Endodermal cell (in vitro differentiated cells): Measurements from ENCODE around the gene HOXA9. TPM values are rescaled to one million over a fixed set of nuclear protein-coding genes. Genes with fewer than 3 reads are reported as not detected.

Source experiments
- DNase-seq: peaks from one replicate; pipeline ENCODE4 v3.0.0-alpha.2; 2017
- H3K27ac ChIP-seq: 2 replicates; pipeline ENCODE4 v1.5.1; 2013; ENCODE audit warnings: mild to moderate bottlenecking, low read depth, low read length, moderate library complexity
- H3K27me3 ChIP-seq: 2 replicates; pipeline ENCODE4 v1.6.1; 2013; ENCODE audit warnings: mild to moderate bottlenecking, low read length, moderate library complexity; ENCODE audit not compliant: insufficient read depth, control insufficient read depth, poor library complexity, severe bottlenecking
- H3K36me3 ChIP-seq: 2 replicates; pipeline ENCODE4 v1.7.0; 2013; ENCODE audit warnings: mild to moderate bottlenecking, low read length, moderate library complexity; ENCODE audit not compliant: control insufficient read depth, insufficient read depth
- H3K4me1 ChIP-seq: one replicate; pipeline ENCODE4 v1.7.0; 2013; ENCODE audit warnings: low read length; ENCODE audit not compliant: control insufficient read depth, insufficient read depth
- H3K4me3 ChIP-seq: 2 replicates; pipeline ENCODE4 v1.5.1; 2013; ENCODE audit warnings: mild to moderate bottlenecking, low read length, moderate library complexity
- H3K9ac ChIP-seq: 2 replicates; pipeline ENCODE4 v1.6.1; 2013; ENCODE audit warnings: mild to moderate bottlenecking, low read length, moderate library complexity; ENCODE audit not compliant: poor library complexity, severe bottlenecking; ENCODE audit errors: extremely low read depth
- H3K9me3 ChIP-seq: 2 replicates; pipeline ENCODE4 v1.6.1; 2013; ENCODE audit warnings: mild to moderate bottlenecking, low read length, moderate library complexity; ENCODE audit not compliant: control insufficient read depth
- H3K27ac Mint-ChIP-seq: 2 replicates; pipeline ENCODE4 v1.8.0; 2020; ENCODE audit warnings: mixed read lengths
- H3K27me3 Mint-ChIP-seq: 2 replicates; pipeline ENCODE4 v1.8.0; 2021; ENCODE audit warnings: mild to moderate bottlenecking, mixed read lengths; ENCODE audit not compliant: insufficient read depth
- H3K36me3 Mint-ChIP-seq: 2 replicates; pipeline ENCODE4 v1.8.0; 2020; ENCODE audit warnings: low read depth, mixed read lengths
- H3K4me1 Mint-ChIP-seq: 2 replicates; pipeline ENCODE4 v1.8.0; 2020; ENCODE audit warnings: mixed read lengths
- H3K4me3 Mint-ChIP-seq: 2 replicates; pipeline ENCODE4 v1.8.0; 2020; ENCODE audit warnings: mild to moderate bottlenecking, moderate library complexity, mixed read lengths
- H3K9me3 Mint-ChIP-seq: 2 replicates; pipeline ENCODE4 v1.8.0; 2020; ENCODE audit warnings: mild to moderate bottlenecking, mixed read lengths
- CTCF ChIP-seq: fragments of 200-600 bp; sonication (generic); conservative IDR thresholded peaks from 2 replicates; pipeline ENCODE4 v1.5.0; 2021; ENCODE audit warnings: antibody characterized with exemption, mild to moderate bottlenecking
- WGBS, 2 experiments: methylation state at CpG; one replicate each; pipeline versions ENCODE4 v1.1.5 to v1.1.7; 2013; ENCODE audit warnings: missing lambda C conversion rate in 2 of 2, mixed read lengths in 1 of 2; ENCODE audit not compliant: insufficient coverage in 1 of 2, insufficient read length in 1 of 2; 5-methylcytosine and 5-hydroxymethylcytosine counted together
- total RNA-seq, 2 donors: library from RNA; stranded (reverse); fragmentation: NEBNext Ultra II Directional in 1 of 2; extraction: Animal tissue kit (Norgen Biotek cat#: 25700) in 1 of 2; gene quantifications; 2 replicates in 1 of 2; 3 replicates in 1 of 2; pipeline ENCODE4 v1.2.1, GENCODE V29; 2021

Gene HOXA9
- total RNA-seq, 2 donors from 2014 or later: not detected

GRCh38 chr7:27173511-27173955 is 8.2 kb upstream of the HOXA9 start:
- TF ChIP-seq CTCF: no peak
- peak; percentile 68 for DNase-seq
- WGBS, 2 experiments: 2 to 3% methylated on average over 7 to 59 of the region's 59 CpGs

GRCh38 chr7:27172823-27173510 is 7.6 kb upstream of the HOXA9 start:
- Histone ChIP-seq H3K4me3 (no peak overlapping the region), H3K4me1 (no peaks in the 10 kb centered on the region), H3K27me3 (peaks cover 100% of the 10 kb centered on the region), H3K27ac (no peak overlapping the region), H3K9me3 (peaks cover 11% of the 10 kb centered on the region), H3K36me3 (no peaks in the 10 kb centered on the region), H3K9ac (no peak overlapping the region)
- no peak overlapping the region for H3K27ac Mint-ChIP-seq
- no peak overlapping the region for H3K4me3 Mint-ChIP-seq
- no peaks in the 10 kb centered on the region for H3K36me3 Mint-ChIP-seq
- DNase-seq: peak; percentile 72
- peaks cover 1% of the 10 kb centered on the region for H3K9me3 Mint-ChIP-seq
- H3K4me1 Mint-ChIP-seq: no peaks in the 10 kb centered on the region
- no peak for TF ChIP-seq CTCF
- 1 to 2% methylated on average over 24 to 58 of the region's 58 CpGs for WGBS, 2 experiments
- H3K27me3 Mint-ChIP-seq: peaks cover 97% of the 10 kb centered on the region

More at GRCh38 chr7:27173511-27173955, 8.2 kb upstream of the HOXA9 start:
- Histone ChIP-seq H3K4me1 (no peaks in the 10 kb centered on the region), H3K4me3 (no peak overlapping the region), H3K36me3 (no peaks in the 10 kb centered on the region), H3K27me3 (peaks cover 100% of the 10 kb centered on the region), H3K9me3 (peaks cover 11% of the 10 kb centered on the region), H3K27ac (no peak overlapping the region), H3K9ac (no peak overlapping the region)
- Mint-ChIP-seq H3K9me3 (peaks cover 1% of the 10 kb centered on the region), H3K27me3 (peaks cover 97% of the 10 kb centered on the region), H3K4me1 (no peaks in the 10 kb centered on the region), H3K27ac (no peak overlapping the region), H3K36me3 (no peaks in the 10 kb centered on the region), H3K4me3 (no peak overlapping the region)

GRCh38 chr7:27172315-27172774 is 7.0 kb upstream of the HOXA9 start:
- no peak overlapping the region for H3K27ac Mint-ChIP-seq
- no peak overlapping the region for H3K4me3 Mint-ChIP-seq
- Histone ChIP-seq H3K4me1 (no peaks in the 10 kb centered on the region), H3K36me3 (no peaks in the 10 kb centered on the region), H3K9ac (no peak overlapping the region), H3K27ac (no peak overlapping the region), H3K9me3 (peaks cover 11% of the 10 kb centered on the region), H3K4me3 (no peak overlapping the region), H3K27me3 (peaks cover 100% of the 10 kb centered on the region)
- H3K36me3 Mint-ChIP-seq: no peaks in the 10 kb centered on the region
- WGBS, 2 experiments: 9 to 12% methylated on average over 7 to 10 of the region's 10 CpGs
- H3K27me3 Mint-ChIP-seq: peaks cover 97% of the 10 kb centered on the region
- peaks cover 1% of the 10 kb centered on the region for H3K9me3 Mint-ChIP-seq
- H3K4me1 Mint-ChIP-seq: no peaks in the 10 kb centered on the region
- DNase-seq: peak; percentile 49
- TF ChIP-seq CTCF: no peak
